T-helper 22 cell (primary cell): ENCODE measurements around the gene S100A3.
A peak's percentile ranks its signal among the peaks of the same experiment; 100 is the strongest.
"Not testable (repeated sequence)": the region's sequence is repeated elsewhere in the genome, so short reads cannot be mapped to it uniquely, and the experiment has no call there.

ENCODE experiments used
- DNase-seq: peaks from one replicate; pipeline ENCODE4 v3.0.0-alpha.2; 2020; ENCODE audit warnings: low read depth

The S100A3 gene

DNA sequence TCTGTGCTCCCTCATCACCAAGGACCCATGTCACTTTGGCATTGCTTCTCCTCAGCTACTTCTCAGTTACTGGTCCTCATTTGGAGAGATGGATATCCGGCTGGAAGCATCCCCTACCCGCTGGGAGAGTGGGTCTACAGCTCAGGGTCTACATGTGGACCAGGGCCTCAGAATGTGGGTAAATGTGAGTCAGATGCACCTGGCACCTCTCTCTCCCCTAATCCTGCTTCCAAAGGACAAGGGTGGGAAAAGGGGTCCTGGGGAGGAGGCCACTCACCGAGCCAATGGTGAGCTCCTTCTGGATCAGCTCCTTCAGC, 14.2 kb downstream of the S100A3 start:
- no peak for DNase-seq

DNA sequence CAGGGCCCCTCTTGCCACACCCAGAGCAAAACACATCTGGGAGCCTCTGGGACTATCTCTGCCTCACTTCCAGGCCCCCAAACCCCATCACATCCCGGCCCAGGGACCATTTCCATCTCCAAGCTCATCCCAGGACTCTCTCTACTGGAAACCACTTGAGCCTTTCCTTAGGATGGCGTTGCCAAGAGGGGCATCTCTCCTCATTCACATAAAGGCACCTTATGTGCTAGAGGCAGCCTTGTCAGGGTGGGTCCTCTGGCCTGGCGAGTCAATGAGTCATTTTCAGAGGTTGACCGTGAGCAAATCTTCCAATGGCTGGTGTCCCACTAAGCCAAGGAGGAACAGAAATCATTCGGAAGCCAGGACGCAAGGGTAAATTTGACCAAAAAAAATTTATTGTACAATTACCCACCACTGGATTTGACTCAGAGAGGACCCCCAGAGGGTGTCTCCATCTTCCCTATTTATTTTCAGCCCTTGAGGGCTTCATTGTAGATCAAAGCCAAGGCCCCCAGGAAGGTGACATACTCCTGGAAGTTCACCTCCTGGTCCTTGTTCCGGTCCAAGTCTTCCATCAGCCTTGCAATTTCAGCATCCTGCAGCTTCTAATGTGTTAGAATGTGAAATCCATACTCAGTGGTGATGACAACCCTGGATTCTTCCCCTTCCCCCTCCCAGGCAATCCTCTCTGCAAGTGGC, 14.7 kb downstream of the S100A3 start:
- no peak for DNase-seq

DNA sequence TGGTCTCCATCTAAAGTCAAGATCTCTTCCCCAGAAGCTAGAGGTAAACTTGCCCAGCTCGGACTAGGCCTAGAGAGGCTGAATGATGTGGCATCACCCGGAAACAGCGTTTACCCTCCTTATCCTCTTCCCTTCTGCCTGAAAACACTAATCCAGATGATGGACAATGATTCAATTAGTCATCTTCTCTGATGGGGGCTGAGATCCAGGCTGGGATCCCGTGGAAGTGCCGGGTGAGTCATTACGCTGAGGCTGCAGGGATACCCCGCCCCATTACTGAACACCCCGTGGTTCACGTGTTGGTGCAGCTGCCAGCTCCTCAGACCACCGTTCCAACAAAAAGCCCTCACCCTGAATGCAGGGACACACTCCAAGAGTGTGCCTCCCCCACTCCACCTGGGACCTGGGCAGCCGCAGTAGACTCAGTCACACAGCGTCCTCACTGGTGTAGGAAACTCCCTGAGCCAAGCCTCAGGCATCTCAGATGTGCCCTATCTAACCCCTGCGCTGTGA, 15.3 kb downstream of the S100A3 start:
- peak; percentile 49 for DNase-seq

DNA sequence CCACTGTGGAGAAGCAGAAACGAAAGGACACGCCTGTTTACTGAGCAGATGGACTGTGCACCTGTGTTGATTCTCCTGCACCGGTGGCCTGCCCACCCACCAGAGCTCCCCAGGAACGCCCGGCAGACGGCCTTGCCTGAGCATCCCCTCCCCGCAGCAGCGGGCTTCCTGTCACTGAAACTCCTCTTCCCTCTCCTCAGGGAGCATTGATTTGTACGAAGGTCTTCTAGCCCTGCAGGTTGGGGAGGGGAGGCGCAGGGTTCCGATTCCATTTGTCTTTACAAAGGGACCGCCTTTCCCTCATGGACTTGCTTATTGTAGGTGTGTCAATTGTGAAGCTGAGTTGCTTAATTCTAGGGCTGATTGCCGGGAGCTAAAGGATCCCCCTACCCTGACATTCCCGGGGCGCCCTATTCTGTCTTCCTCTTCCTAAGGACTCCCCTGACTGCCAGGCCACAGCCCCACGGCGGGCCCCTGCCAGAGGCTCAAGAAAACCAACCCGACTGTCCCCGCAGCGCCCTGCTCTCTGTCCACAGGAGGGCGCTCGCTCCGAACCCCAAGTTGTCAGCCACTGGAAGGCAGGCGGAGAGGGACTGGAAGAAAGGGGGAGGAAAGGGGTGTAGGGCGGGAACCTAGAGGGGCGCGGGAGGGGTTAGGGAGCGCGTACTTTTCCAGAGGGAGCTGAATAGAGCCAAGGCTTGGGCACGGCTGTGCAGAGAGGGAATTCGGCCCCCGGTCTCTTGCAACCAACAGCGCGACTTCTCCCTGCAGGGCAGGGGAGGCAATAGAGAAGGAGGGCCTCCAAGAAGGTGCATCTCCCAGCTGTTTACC, 16.1 kb downstream of the S100A3 start:
- peak; percentile 57 for DNase-seq

DNA sequence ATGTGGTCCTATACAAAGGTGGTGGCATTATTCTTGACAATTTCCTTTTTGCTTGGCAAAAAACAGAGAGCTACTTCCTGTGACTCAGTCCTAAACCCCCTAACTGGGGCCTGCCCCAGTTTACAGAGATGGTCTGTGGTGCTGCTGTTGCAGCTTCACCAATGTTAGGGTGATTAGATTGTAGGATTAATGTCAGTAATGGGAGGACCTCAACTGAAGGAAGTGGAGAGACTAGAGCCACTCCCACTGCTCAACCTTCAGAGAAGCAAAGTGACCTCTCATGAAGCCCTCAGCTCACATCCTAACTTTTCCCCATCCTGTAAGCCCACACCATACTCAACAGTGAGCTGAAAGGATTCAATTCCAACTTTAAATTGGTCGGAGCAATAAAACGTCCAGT, 16.9 kb downstream of the S100A3 start:
- DNase-seq = peak; percentile 52

DNA sequence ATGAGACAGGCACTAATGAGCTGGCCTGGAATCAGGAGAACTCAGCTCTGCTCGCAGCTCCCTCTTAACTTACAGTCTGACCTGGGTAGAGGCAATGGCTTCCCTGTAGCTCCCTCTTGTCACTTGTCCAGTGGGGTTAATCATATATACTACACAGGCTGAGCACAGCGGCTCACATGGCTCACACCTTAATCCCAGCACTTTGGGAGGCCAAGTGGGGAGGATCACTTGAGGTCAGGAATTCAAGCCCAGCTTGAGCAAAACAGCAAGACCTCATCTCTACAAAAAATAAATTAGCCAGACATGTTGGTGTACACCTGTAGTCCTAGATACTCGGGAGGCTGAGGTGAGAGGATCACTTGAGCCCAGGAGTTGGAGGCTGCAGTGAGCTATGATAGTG, 17.4 kb downstream of the S100A3 start:
- no peak for DNase-seq

DNA sequence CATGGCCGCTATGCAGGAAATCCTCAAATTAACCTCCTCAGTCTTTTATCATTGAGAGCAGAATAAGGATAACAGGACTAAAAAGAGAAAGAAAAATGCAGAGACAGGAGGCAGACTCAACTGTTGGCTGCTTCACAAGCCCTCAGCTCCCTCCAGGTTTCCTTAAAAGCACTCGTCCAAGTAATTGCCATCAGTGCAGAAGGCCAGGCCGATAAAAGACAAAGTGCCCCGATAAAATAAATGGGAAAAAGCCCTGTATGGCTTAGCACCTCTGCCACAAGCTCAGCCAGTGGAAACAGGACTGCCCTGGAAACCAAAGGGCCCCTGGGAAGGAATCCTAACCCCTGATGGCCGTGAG, 21.4 kb downstream of the S100A3 start:
- no peak for DNase-seq

DNA sequence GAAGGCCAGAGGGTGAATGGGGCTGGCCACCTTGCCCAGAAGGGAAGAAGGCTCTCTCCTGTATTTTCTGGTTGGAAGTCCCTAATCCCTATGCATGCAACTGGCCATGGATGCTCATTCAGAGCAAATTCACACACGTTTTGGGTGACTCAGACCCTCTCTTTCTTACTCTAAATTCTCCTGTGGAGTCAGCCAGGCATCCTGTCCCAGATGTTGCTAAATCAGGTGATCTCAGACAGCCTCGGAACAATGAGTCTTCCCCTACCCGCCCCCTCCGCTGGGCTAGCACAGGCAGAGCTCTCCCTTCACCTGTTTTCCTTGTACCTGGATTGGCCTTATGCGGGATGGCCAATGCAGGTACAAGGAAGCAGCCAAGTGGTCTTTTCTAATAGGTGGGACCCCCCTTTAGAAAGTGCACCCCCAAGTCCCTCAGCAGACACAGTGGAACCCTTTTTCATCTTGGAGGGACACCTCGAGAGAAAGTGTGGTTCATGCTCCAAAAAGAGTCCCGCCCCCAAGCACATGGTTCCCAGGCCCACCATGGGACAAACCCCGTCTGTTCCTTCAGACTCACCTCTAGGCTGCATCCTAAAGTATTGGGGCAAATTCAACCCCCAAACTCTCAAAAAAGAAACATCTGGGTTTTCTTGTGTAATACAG, 21.9 kb downstream of the S100A3 start:
- no peak for DNase-seq

DNA sequence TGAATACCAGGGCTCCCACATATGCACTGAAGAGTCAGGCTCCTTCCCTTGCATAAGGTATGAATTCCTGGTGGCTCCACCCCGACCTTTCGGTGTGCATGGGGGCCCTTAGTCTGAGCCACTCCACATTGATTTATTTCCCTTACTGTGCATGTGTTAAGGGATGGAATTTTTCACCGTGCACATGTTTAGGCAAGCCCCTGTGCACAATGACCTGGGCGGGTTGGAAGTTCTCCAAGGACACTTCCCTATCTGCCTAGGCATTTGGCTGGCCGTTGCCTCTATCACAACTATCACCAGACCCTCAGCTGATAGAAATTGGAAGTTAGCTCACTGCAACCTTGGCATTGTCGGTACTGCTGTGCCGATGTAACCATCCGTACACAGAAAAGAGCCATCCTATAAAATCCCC, 22.9 kb downstream of the S100A3 start:
- DNase-seq = no peak

DNA sequence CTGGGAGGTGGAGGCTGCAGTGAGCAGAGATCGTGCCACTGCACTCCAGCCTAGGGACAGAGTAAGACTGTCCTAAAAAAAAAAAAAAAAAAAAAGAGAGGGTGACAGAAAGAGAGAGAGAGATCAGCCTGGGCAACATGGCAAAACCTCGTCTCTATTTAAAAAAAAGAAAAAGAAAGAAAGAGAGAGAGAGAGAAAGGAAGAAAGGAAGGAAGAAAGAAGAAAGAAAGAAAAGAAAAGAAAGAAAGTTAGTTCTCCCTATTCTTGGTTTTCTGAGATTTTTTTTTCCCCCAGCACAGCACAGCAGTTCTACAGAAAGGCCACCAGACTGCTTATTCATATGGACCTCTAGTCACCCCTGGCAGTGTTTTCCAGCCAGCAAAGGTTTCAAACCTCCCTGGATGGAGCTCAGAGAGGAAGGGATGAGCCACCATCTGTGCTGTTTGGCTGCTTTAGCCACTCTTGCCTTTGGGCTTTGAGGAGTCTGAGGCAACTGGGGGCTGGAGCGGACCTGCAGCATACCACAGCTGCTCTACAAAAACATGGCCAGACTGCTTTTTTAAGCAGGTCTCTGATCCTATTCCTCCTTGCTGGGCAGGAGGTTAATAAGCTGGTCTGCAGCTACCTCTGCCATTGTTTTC, 23.9 kb downstream of the S100A3 start:
- DNase-seq = no peak

DNA sequence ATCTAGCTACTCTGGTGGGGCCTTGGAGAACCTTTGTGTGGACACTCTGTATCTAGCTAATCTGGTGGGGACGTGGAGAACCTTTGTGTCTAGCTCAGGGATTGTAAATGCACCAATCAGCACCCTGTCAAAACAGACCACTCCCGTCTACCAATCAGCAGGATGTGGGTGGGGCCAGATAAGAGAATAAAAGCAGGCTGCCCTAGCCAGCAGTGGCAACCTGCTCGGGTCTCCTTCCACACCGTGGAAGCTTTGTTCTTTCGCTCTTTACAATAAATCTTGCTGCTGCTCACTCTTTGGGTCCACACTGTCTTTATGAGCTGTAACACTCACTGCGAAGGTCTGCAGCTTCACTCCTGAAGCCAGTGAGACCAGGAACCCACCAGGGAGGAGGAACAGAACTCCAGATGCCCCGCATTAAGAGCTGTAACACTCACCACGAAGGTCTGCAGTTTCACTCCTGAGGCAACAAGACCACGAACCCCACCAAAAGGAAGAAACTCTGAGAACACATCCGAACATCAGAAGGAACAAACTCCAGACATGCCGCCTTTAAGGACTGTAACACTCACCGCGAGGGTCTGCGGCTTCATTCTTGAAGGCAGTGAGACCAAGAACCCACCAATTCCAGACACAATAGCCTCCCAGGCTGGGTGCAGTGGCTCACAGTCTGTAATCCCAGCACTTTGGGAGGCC, 26.6 kb downstream of the S100A3 start:
- not testable (repeated sequence) for DNase-seq

DNA sequence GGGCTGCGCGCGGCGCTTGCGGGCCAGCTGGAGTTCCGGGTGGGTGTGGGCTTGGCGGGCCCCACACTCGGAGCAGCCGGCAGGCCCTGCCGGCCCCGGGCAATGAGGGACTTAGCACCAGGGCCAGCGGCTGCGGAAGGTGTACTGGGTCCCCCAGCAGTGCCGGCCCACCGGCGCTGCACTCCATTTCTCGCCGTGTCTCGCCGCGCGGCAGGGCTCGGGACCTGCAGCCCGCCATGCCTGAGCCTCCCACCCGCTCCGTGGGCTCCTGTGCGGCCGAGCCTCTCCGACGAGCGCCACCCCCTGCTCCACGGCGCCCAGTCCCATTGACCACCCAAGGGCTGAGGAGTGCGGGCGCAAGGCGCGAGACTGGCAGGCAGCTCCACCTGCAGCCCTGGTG, 27.2 kb downstream of the S100A3 start:
- DNase-seq = not testable (repeated sequence)

DNA sequence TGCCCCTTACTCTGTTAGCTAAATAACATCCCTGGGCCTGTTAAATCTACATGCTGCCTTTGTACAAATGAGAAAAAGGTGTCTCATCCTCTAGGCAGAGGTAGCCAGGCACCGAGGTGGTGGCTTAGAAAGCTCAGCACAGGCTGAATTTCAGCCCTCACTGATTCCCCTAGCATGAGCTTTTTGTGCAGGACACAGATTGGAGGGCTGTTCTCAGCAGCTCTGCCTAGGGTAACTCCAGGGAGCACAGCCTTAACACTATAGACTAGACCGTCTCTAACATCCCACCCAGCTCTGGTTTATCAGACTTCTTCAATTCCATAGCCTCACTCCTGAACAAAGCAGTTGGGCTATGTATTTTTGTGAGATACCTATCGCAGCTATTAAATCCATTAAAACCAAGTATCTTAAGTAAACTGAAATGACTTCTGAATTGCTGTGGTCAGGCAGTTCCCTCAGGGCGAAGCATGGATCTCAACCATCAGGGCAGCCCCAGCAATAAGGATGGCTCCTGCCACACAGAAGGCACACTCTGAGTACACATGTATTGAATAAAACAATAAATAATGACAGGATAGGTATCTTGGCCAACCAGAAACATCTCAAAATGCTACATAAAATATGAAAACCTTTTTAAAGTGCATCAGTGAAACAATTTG, 28.1 kb downstream of the S100A3 start:
- no peak for DNase-seq

DNA sequence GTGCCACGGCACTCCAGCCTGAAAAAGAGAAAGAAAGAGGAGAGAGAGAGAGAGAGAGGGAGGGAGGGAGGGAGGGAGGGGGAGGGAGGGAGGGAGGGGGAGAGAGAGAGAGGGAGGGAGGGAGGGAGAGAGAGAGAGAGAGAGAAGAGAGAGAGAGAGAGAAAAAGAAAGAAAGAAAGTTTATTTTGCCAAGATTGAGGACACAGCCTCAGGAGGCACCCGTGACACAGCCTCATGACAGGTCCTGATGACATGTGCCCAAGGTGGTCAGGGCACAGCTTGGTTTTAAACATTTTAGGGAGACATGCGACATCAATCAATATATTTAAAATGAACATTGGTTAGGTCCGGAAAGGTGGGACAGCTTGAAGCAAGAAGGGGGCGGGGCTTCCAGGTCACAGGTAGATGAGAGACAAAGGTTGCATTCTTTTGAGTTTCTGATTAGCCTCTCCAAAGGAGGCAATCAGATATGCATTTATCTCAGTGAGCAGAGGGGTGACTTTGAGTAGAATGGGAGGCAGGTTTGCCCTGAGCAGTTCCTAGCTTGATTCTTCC, 28.8 kb downstream of the S100A3 start:
- DNase-seq = not testable (repeated sequence)

DNA sequence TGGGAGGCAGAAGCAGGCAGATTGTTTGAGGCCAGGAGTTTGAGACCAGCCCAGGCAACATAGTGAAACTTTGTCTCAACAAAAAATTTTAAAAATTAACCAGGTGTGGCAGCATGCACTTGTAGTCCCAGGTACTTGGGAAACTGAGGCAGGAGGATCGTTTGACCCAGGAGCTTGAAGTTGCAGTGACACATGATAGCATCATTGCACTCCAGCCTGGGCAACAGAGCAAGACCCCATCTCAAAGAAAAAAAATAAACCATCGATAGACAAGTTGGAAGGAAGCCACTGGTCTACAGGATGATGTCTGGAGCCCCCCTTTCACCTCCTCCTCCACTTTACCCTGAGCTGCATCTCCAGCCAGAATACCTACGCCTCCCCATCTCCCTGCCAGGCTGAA, 29.8 kb downstream of the S100A3 start:
- no peak for DNase-seq

DNA sequence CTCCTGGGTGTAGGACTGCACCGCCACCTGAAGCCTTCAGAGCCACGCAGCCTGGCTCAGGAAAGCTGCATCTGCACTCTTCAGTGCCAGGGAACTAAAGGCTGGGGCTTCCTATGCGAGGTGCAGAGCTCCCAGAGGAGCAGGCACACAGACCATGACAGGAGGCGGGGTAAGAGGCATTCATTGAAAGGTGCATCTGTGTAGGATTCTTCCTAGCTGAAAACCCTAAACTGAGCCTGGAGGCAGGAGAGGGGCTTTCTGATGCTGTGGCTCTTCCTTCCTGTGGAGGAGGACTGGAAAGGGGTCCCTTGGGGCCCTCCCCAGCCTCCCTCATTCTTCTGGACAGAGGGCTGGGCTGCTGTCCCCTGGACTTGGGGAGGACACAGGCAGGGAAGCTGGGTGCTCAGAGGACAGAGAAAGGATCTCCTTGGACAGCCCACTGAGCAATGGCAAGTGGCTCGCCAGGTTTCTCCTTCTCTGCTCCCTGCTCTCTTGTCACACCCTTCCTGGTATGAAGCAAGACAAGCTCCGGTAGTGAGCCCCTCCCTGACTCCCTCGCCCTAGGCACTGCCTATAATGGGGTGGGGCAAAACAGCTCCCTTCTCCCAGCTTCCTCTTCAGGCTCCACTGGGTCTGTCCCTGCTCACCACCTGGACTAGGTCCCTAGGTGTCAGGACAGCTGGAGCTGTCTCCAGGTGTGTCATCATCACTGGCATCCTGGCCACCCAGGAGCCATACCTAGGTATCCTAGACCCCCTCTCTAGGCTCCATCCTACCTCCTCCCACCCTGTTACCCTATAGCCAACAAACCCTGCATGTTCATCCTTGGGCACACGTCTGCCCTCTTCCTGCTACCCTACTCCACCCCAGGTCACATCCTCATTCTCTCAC, 33.3 kb downstream of the S100A3 start:
- DNase-seq = no peak

DNA sequence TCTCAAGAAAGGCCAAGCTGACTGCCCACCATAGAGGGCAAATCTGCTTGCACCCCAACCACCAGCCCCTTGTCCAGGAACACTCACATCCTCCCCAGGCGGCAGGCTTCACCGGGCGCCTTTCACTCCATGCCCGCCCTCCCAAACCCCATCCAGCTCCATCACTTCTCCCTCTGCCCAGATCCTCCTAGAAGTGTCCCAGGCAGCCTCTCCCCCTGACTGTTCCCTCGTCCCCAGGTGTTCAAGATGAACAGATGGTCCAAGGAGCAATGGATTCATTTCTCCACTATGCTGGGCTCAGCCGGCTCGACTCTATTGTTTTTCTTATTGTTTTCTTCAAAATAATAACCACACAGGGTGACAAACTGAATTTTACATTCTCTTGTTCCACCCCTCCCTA, 35.4 kb downstream of the S100A3 start:
- DNase-seq = no peak

DNA sequence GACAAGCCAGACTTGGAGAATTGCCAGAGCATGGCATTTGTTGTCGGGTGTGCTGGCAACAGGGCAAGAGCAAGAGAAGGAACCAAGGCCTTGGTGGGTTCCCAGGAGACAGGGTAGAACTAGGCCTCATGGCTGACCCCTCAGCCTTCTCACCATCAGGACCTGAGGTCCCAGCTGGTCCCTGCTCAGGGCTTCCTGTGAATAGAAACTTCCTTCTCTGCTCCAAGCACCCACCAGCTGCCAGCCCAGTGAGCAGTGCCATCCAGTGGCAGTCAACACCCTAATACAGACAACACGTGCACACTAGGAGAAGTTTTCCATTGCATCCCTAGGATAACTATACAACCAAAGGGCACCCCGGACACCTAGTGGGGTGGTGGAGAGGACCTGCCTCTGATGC, 36.0 kb downstream of the S100A3 start:
- DNase-seq = no peak

DNA sequence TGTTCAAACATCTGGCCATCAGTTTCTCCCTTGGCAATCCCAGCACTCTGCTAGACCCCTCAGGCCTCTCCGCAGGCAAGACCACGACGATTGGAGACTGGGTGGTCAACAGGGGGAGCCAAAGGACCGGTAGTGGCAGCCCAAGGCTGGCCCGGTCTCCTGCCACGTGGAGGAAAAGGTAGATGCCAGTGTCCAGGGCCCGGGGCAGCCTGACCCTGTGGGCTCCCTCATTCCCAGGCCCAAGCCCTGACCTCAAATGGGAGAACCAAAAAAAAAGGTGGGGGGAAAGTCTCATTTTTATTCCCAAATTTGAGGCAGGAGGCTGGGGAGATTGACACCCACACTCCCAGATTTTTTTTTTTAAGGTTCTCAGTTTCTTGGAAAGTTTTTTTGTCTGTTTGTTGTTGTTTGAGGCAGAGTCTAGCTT, 38.1 kb downstream of the S100A3 start:
- peak; percentile 42 for DNase-seq

DNA sequence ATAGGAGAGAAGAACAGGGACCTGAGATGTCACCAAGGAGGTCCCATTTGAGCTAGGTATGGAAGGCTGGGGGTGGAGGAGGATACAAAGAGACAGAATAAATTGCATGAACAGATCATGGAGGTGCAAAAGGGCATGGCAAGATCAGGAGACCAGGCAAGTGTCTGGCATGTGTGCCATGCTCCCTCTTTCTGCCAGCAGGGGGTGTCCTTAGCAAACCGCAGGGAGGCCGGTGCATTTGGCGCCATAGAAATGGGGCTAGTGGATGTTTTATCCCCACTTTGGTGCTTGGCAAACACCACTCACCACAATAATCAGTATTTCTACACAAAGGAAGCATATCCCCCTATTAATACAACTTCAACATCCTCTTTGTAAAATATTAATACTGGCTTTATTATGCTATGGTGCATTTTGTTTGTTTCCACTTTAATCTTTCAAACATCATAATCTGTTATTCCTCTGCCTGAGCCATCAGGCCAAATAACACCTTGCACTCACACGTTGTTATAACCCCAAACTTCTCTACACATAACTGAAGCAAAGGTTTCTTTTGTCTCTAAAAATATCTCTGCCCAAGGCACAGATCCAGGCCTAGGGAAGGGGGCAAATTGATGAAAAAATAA, 39.2 kb downstream of the S100A3 start:
- peak; percentile 22 for DNase-seq
